Smooth muscle cell (in vitro differentiated cells): ENCODE measurements around the gene CMSS1. TPM values are rescaled to one million over a fixed set of nuclear protein-coding genes. Genes with fewer than 3 reads are reported as not detected.

ENCODE experiments used
- DNase-seq: peaks from one replicate; lab custom pipeline; 2025; ENCODE audit not compliant: unreplicated experiment; lab: John Stamatoyannopoulos, UW
- H2AFZ ChIP-seq: fragments of 200-600 bp; sonication (generic); 2 replicates; pipeline ENCODE4 v1.6.0; 2016; ENCODE audit warnings: antibody characterized with exemption, low read depth, mild to moderate bottlenecking
- H3F3A ChIP-seq: fragments of 200-600 bp; sonication (generic); 2 replicates; pipeline ENCODE4 v1.6.0; 2017; ENCODE audit warnings: antibody characterized with exemption, low read depth
- H3K27ac ChIP-seq: fragments of 200-600 bp; sonication (generic); 2 replicates; pipeline ENCODE4 v1.5.1; 2016; ENCODE audit warnings: low read depth, mild to moderate bottlenecking
- H3K27me3 ChIP-seq: fragments of 200-600 bp; sonication (generic); 2 replicates; pipeline ENCODE4 v1.6.1; 2016; ENCODE audit warnings: low read depth, mild to moderate bottlenecking
- H3K36me3 ChIP-seq: fragments of 200-600 bp; sonication (generic); 2 replicates; pipeline ENCODE4 v1.5.1; 2016; ENCODE audit warnings: low read depth
- H3K4me1 ChIP-seq: fragments of 200-600 bp; sonication (generic); 2 replicates; pipeline ENCODE4 v1.5.1; 2016; ENCODE audit warnings: low read depth
- H3K4me2 ChIP-seq: fragments of 200-600 bp; sonication (generic); 2 replicates; pipeline ENCODE4 v1.6.0; 2016; ENCODE audit warnings: mild to moderate bottlenecking
- H3K4me3 ChIP-seq: fragments of 200-600 bp; sonication (generic); 2 replicates; pipeline ENCODE4 v1.5.1; 2016; ENCODE audit warnings: mild to moderate bottlenecking
- H3K79me2 ChIP-seq: fragments of 200-600 bp; sonication (generic); 2 replicates; pipeline ENCODE4 v1.6.0; 2016; ENCODE audit warnings: low read depth, mild to moderate bottlenecking
- H3K9ac ChIP-seq: fragments of 200-600 bp; sonication (generic); 2 replicates; pipeline ENCODE4 v1.6.0; 2016; ENCODE audit warnings: low read depth
- H3K9me3 ChIP-seq: fragments of 200-600 bp; sonication (generic); replicated peaks from 2 replicates; pipeline ENCODE4 v1.5.1; 2016; ENCODE audit warnings: low read depth
- H4K20me1 ChIP-seq: fragments of 200-600 bp; sonication (generic); 2 replicates; pipeline ENCODE4 v1.6.0; 2016; ENCODE audit warnings: low read depth
- WGBS: methylation state at CpG from one replicate; pipeline ENCODE4 v1.1.7; 2016; ENCODE audit warnings: low lambda C conversion rate; 5-methylcytosine and 5-hydroxymethylcytosine counted together
- polyA plus RNA-seq: library from polyadenylated mRNA; unstranded; fragments of >200 nt; fragmentation: Nextera tagmentation; extraction: Ambion mirVana; gene quantifications from 2 replicates; pipeline ENCODE4 v1.2.1, GENCODE V29; 2016
- total RNA-seq: library from RNA; depleted of rRNA; stranded (reverse); fragments of >200 nt; gene quantifications from 2 replicates; pipeline ENCODE4 v1.2.3, GENCODE V29; 2014
- TF ChIP-seq, protein P1 (sequence below): fragments of 200-600 bp; sonication (generic); IDR thresholded peaks from 2 replicates; pipeline ENCODE4 v1.5.1; 2017; ENCODE audit warnings: borderline replicate concordance, mild to moderate bottlenecking, antibody characterized with exemption; ENCODE audit not compliant: insufficient read depth, poor library complexity, severe bottlenecking

The CMSS1 gene
- total and polyA plus RNA-seq, 2 experiments from 2014 or later: 19.2 to 24.1 TPM

DNA sequence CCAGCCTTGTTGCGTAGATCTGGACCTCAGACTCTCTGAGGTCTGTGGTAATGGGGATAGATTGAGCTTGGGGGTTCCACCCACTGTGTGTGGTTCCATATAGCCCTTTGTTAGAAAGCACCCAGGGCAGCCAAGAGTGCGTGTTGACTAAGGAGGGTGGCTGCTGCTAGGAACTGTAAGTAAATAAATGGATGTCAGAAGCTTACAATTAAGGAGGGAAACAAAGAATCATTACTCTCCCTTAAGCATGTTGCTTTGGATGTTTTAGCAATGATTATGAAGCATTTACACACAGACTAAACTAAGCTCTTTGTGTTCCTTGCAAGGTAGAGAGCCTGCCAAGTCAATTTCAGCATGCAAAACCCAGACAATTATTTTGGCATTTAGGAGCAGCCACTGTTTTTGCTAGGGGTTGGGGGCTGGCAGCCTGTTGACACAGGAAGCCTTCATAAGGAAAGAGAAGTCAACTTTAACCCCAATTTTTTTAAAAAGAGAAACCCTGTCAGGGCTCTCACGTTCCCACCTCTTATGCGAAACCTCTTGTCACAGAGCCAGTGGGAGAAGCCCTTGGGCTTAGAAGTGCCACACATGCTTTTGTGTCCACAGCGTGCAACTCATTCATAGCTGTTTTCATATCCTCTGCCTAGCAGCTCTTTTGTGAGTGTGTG is 127.8 kb downstream of the CMSS1 start:
- WGBS: 54% methylated on average over 5 of the region's 5 CpGs
- no peak for DNase-seq
- H3F3A ChIP-seq: peaks cover 4% of the 10 kb centered on the region
- H3K27ac ChIP-seq: peak overlapping the region; percentile 68
- H3K79me2 ChIP-seq: no peaks in the 10 kb centered on the region
- no peaks in the 10 kb centered on the region for H4K20me1 ChIP-seq
- no peak overlapping the region for H2AFZ ChIP-seq
- no peaks in the 10 kb centered on the region for H3K9me3 ChIP-seq
- H3K4me1 ChIP-seq: peaks cover 27% of the 10 kb centered on the region
- TF ChIP-seq, protein P1, sequence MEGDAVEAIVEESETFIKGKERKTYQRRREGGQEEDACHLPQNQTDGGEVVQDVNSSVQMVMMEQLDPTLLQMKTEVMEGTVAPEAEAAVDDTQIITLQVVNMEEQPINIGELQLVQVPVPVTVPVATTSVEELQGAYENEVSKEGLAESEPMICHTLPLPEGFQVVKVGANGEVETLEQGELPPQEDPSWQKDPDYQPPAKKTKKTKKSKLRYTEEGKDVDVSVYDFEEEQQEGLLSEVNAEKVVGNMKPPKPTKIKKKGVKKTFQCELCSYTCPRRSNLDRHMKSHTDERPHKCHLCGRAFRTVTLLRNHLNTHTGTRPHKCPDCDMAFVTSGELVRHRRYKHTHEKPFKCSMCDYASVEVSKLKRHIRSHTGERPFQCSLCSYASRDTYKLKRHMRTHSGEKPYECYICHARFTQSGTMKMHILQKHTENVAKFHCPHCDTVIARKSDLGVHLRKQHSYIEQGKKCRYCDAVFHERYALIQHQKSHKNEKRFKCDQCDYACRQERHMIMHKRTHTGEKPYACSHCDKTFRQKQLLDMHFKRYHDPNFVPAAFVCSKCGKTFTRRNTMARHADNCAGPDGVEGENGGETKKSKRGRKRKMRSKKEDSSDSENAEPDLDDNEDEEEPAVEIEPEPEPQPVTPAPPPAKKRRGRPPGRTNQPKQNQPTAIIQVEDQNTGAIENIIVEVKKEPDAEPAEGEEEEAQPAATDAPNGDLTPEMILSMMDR: no peak
- H3K4me2 ChIP-seq: peak overlapping the region; percentile 53
- H3K36me3 ChIP-seq: no peaks in the 10 kb centered on the region
- H3K4me3 ChIP-seq: no peak overlapping the region
- no peak overlapping the region for H3K9ac ChIP-seq
- H3K27me3 ChIP-seq: no peaks in the 10 kb centered on the region

DNA sequence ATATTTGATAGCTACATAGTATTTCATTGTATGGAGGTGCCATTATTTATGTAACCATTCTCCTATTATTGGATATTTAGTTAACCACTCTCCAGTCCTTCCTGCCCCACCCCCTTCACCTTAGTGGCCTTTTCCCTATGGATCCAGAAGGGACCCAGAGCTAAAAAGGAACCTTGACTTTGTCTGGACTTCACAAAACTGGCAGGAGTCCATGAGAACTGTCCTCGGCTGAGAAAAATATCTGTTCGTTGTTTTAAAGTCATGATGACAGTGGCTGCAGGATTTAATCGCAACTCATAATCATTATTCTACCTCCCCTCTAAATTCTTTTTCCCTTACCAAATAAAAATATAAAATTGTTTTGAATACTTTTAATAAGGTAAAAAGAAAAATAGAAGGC is 129.7 kb downstream of the CMSS1 start:
- Histone ChIP-seq H3K4me3 (no peak overlapping the region), H3K27ac (no peak overlapping the region), H3F3A (peaks cover 9% of the 10 kb centered on the region), H3K4me2 (no peak overlapping the region), H3K79me2 (no peaks in the 10 kb centered on the region), H3K9ac (no peak overlapping the region), H3K36me3 (no peaks in the 10 kb centered on the region), H3K4me1 (peaks cover 30% of the 10 kb centered on the region), H4K20me1 (no peaks in the 10 kb centered on the region), H2AFZ (no peak overlapping the region), H3K27me3 (no peaks in the 10 kb centered on the region), H3K9me3 (no peaks in the 10 kb centered on the region)
- WGBS: 94% methylated on average over 3 of the region's 3 CpGs
- TF ChIP-seq, protein P1: no peak
- DNase-seq: no peak

DNA sequence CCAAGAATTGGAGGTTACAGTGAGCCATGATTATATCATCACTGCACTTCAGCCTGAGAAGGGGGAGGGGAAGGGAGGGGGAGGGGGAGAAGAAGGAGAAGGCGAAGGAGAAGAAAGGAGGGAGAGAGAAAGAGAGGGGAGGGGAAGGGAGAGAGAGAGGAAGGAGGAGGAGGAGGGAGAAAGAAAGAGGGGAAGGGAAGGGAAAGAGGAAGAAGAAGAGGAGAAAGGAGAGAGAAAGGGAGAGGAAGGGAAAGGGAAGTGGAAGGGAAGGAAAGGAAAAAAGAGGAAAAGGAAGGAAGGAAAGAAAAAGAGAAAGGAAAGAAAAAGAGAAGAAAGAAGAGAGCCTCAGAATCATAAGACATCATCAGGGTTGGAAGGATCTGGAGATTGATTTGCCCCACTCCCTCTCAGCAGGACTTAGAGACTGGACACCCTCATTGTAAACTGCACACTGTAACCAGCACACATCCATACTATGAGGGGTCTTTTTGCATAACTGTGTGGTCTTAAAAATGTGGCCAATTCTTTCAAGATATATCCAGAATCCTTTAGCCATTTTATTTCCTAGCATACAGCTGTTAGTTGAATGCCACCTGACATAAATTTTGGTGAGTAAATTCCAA is 130.9 kb downstream of the CMSS1 start:
- H3K4me1 ChIP-seq: peaks cover 43% of the 10 kb centered on the region
- peaks cover 13% of the 10 kb centered on the region for H3F3A ChIP-seq
- H3K27me3 ChIP-seq: no peaks in the 10 kb centered on the region
- no peaks in the 10 kb centered on the region for H3K79me2 ChIP-seq
- H3K27ac ChIP-seq: no peak overlapping the region
- H3K9ac ChIP-seq: no peak overlapping the region
- no peak overlapping the region for H3K4me3 ChIP-seq
- no peaks in the 10 kb centered on the region for H4K20me1 ChIP-seq
- TF ChIP-seq, protein P1: no peak
- no peaks in the 10 kb centered on the region for H3K36me3 ChIP-seq
- H3K4me2 ChIP-seq: no peak overlapping the region
- no peak overlapping the region for H2AFZ ChIP-seq
- H3K9me3 ChIP-seq: no peaks in the 10 kb centered on the region
- no peak for DNase-seq
- no CpG with 5 or more reads among the region's 1 CpG for WGBS
